Activated CD4-positive, alpha-beta T cell treated with anti-CD3 and anti-CD28 coated beads, Interleukin-2, amount 10 ng/mL, durations not matched to agents 7 days and 5 days (primary cell): ENCODE data around the gene THUMPD2. TPM values are rescaled to one million over a fixed set of nuclear protein-coding genes. Genes with fewer than 3 reads are reported as not detected.

ENCODE experiments used
- total RNA-seq, 2 experiments: library from RNA; stranded (reverse); gene quantifications; one replicate each; pipeline ENCODE4 v1.2.3, GENCODE V29; 2021

THUMPD2 gene
- total RNA-seq, 2 experiments from 2014 or later, result 11.5 to 12.9 TPM

Other genes with a start within 250 kb of the THUMPD2 start
- gene TMEM178A, start 113.3 kb downstream of the THUMPD2 start, total RNA-seq, result under 1 TPM in 1 of 2 experiments, not detected in 1; 0.32 TPM